Chondrocyte (in vitro differentiated cells): ENCODE measurements around the gene CDRT15L2. TPM values are rescaled to one million over a fixed set of nuclear protein-coding genes. Genes with fewer than 3 reads are reported as not detected.
"Not testable (repeated sequence)": the region's sequence is repeated elsewhere in the genome, so short reads cannot be mapped to it uniquely, and the experiment has no call there.

Experiments
- DNase-seq: peaks from one replicate; pipeline ENCODE4 v3.0.0; 2021; ENCODE audit warnings: mixed read lengths, low spot score
- H3K27ac Mint-ChIP-seq: one replicate; pipeline ENCODE4 v1.8.0; 2021; ENCODE audit warnings: mild to moderate bottlenecking, moderate library complexity, mixed read lengths; ENCODE audit not compliant: unreplicated experiment
- H3K27me3 Mint-ChIP-seq: 2 replicates; pipeline ENCODE4 v1.8.0; 2021; ENCODE audit warnings: low read depth, mixed read lengths
- H3K36me3 Mint-ChIP-seq: 2 replicates; pipeline ENCODE4 v1.8.0; 2021; ENCODE audit warnings: low read depth, mixed read lengths
- H3K4me1 Mint-ChIP-seq: 2 replicates; pipeline ENCODE4 v1.8.0; 2021; ENCODE audit warnings: low read depth, mild to moderate bottlenecking, mixed read lengths
- H3K4me3 Mint-ChIP-seq: one replicate; pipeline ENCODE4 v1.8.0; 2021; ENCODE audit warnings: mild to moderate bottlenecking, moderate library complexity, mixed read lengths; ENCODE audit not compliant: unreplicated experiment
- H3K9me3 Mint-ChIP-seq: 2 replicates; pipeline ENCODE4 v1.8.0; 2021; ENCODE audit warnings: low read depth, mixed read lengths
- CTCF ChIP-seq: fragments of 200-600 bp; sonication (generic); IDR thresholded peaks from 2 replicates; pipeline ENCODE4 v1.5.0; 2021; ENCODE audit warnings: antibody characterized with exemption, mild to moderate bottlenecking, moderate library complexity
- total RNA-seq: library from RNA; stranded (reverse); gene quantifications from 3 replicates; pipeline ENCODE4 v1.2.1, GENCODE V29; 2021

CDRT15L2 gene
- total RNA-seq, 1 donor from 2014 or later = not detected

GRCh38 chr17:20612635-20613034 is 33.1 kb downstream of the CDRT15L2 start:
- H3K27ac Mint-ChIP-seq = no peak overlapping the region

DNA sequence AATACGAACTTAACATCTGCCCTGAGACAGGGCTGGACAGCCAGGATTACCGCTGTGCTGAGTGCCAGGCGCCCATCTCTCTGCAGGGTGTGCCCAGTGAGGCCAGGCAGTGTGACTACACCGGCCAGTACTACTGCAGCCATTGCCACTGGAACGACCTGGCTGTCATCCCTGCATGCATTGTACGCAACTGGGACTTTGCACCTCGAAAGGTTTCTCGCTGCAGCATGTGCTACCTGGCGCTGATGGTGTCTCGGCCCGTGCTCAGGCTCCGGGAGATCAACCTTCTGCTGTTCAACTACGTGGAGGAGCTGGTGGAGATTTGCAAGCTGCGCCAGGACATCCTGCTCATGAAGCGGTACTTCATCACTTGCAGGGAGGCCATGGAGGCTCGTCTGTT is 33.7 kb downstream of the CDRT15L2 start:
- H3K9me3 Mint-ChIP-seq = no peaks in the 10 kb centered on the region
- H3K4me1 Mint-ChIP-seq = no peaks in the 10 kb centered on the region
- no peaks in the 10 kb centered on the region for H3K36me3 Mint-ChIP-seq
- no peak for DNase-seq
- no peak overlapping the region for H3K4me3 Mint-ChIP-seq
- no peak overlapping the region for H3K27ac Mint-ChIP-seq
- no peak for TF ChIP-seq CTCF
- peaks cover 1% of the 10 kb centered on the region for H3K27me3 Mint-ChIP-seq

More at GRCh38 chr17:20612635-20613034, 33.1 kb downstream of the CDRT15L2 start:
- Mint-ChIP-seq H3K36me3 (no peaks in the 10 kb centered on the region), H3K4me1 (no peaks in the 10 kb centered on the region), H3K27me3 (peaks cover 1% of the 10 kb centered on the region), H3K9me3 (no peaks in the 10 kb centered on the region), H3K4me3 (no peak overlapping the region)
- no peak for DNase-seq
- TF ChIP-seq CTCF = no peak

DNA sequence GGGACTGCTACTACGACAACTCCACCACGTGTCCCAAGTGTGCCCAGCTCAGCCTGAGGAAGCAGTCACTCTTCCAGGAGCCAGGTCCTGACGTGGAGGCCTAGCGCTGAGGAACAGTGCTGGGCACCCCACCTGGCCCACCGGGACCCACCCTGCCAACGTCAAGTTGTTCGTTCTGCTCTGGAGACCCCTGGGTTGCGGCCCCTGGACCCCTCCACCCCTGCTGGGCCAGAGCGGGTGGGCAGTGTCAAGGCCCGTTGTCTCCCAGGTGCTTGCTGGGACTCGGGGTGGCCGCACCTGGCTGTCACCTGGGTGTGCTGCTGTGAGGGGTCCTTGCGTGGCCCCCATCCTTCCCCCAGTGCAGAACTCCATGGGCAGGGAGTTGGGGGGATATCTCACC is 34.4 kb downstream of the CDRT15L2 start:
- Mint-ChIP-seq H3K27me3 (peaks cover 3% of the 10 kb centered on the region), H3K36me3 (no peaks in the 10 kb centered on the region), H3K4me3 (no peak overlapping the region), H3K27ac (no peak overlapping the region), H3K9me3 (no peaks in the 10 kb centered on the region), H3K4me1 (no peaks in the 10 kb centered on the region)
- no peak for DNase-seq
- TF ChIP-seq CTCF = no peak

DNA sequence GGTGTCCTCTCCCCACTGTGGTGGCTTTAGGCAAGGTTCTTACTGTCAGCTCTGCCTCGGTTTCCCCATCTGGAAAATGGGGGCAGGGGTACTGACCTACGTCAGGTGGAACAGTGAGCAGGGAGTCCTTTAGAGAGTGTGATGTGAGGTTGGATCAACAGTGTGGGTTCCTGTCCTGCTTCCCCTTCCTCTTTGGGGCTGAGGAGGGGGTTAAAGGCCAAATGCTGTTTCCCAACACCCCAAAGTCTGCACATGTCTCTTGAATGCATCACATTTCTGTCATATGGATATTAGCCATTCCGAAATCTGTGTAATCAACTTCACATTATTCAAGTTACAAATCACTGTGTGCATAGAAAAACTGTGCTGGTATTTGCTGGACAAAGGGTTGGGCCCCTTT is 35.9 kb downstream of the CDRT15L2 start:
- H3K27ac Mint-ChIP-seq, H3K4me1 Mint-ChIP-seq: not testable (repeated sequence)

More for the DNA sequence above, 35.9 kb downstream of the CDRT15L2 start:
- not testable (repeated sequence) for H3K4me3 Mint-ChIP-seq, DNase-seq, H3K9me3 Mint-ChIP-seq, H3K36me3 Mint-ChIP-seq, H3K27me3 Mint-ChIP-seq

Other genes with a start within 250 kb of the CDRT15L2 start
- not detected in 3 replicates for gene LGALS9B, start 112.2 kb upstream of the CDRT15L2 start, total RNA-seq